Measurements from ENCODE around the gene COL6A2. TPM values are rescaled to one million over a fixed set of nuclear protein-coding genes. Genes with fewer than 3 reads are reported as not detected.
"Not testable (repeated sequence)": the region's sequence is repeated elsewhere in the genome, so short reads cannot be mapped to it uniquely, and the experiment has no call there.

COL6A2 gene
- total RNA-seq, 1 donor: 487 TPM

DNA sequence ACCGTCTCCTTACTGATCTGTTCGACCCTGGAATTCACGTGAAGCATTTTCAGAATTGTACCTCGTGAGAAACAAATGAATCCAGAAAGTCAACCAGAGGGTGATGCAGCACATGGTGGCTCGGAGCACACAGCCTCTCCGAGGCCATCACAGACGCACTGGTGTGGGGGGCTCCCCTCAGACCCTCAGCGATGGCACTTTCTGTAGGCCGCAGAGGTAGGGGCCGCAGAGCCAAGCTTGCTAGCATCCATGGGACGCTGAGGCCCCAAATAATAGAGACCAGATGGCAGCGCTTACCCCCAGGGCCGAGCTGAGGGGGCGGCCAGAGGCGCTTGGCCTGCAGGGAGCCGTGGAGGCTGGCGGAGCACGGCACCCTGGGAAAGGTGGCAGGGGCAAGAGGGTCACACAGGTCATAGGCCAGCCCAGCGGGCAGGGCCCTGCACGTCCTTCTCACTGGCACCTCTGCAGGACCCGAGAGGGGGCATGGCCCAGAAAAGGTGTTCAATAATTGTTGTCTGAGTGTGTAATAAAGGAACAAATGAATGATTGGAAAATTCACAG, 28.1 kb upstream of the COL6A2 start:
- DNase-seq (ENCODE audit: low read depth): no peak

DNA sequence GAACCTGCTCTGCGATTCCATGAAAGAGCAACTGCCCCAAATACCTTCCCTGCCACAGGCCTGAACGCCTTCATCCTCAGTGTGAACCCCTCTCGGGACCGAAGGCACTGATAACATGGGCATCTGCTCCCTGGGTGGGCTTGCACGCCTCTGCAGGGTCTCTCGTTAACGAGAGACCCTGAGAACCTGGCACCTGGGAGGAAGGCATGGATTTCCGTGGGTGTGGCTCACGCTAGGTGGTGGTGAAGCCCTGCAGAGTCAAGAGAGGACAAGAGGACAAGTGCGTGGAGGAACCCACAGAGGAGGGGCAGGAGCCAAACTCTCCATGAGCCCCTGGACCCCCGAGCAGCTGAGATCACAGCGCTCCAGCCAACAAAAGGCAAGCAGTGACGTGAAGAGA, 26.8 kb upstream of the COL6A2 start:
- TF ChIP-seq, protein P1, sequence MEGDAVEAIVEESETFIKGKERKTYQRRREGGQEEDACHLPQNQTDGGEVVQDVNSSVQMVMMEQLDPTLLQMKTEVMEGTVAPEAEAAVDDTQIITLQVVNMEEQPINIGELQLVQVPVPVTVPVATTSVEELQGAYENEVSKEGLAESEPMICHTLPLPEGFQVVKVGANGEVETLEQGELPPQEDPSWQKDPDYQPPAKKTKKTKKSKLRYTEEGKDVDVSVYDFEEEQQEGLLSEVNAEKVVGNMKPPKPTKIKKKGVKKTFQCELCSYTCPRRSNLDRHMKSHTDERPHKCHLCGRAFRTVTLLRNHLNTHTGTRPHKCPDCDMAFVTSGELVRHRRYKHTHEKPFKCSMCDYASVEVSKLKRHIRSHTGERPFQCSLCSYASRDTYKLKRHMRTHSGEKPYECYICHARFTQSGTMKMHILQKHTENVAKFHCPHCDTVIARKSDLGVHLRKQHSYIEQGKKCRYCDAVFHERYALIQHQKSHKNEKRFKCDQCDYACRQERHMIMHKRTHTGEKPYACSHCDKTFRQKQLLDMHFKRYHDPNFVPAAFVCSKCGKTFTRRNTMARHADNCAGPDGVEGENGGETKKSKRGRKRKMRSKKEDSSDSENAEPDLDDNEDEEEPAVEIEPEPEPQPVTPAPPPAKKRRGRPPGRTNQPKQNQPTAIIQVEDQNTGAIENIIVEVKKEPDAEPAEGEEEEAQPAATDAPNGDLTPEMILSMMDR (IDR thresholded peaks at IDR 0.05; ENCODE audit: insufficient read depth, low read depth, low read length): no peak
- no peak overlapping the region for H3K4me3 ChIP-seq (ENCODE audit: low read depth, low read length)
- no peak for DNase-seq (ENCODE audit: low read depth)

More for the DNA sequence above, 28.1 kb upstream of the COL6A2 start:
- H3K4me3 ChIP-seq (ENCODE audit: low read depth, low read length): no peak overlapping the region
- TF ChIP-seq, protein P1 (IDR thresholded peaks at IDR 0.05; ENCODE audit: insufficient read depth, low read depth, low read length): no peak

- not testable (repeated sequence) for H3K4me3 ChIP-seq (ENCODE audit: low read depth, low read length); DNase-seq (ENCODE audit: low read depth)
Observed at GRCh38 chr21:46076724-46077123, 21.2 kb upstream of the COL6A2 start.

GRCh38 chr21:46077674-46078101, 20.2 kb upstream of the COL6A2 start:
- no peak for DNase-seq (ENCODE audit: low read depth)
- TF ChIP-seq, protein P1 (IDR thresholded peaks at IDR 0.05; ENCODE audit: insufficient read depth, low read depth, low read length): no peak
- no peak overlapping the region for H3K4me3 ChIP-seq (ENCODE audit: low read depth, low read length)

- no peak overlapping the region for H3K4me3 ChIP-seq (ENCODE audit: low read depth, low read length)
- no peak for DNase-seq (ENCODE audit: low read depth)
- TF ChIP-seq, protein P1 (IDR thresholded peaks at IDR 0.05; ENCODE audit: insufficient read depth, low read depth, low read length): no peak
Observed at GRCh38 chr21:46078322-46078977, 19.5 kb upstream of the COL6A2 start.

DNA sequence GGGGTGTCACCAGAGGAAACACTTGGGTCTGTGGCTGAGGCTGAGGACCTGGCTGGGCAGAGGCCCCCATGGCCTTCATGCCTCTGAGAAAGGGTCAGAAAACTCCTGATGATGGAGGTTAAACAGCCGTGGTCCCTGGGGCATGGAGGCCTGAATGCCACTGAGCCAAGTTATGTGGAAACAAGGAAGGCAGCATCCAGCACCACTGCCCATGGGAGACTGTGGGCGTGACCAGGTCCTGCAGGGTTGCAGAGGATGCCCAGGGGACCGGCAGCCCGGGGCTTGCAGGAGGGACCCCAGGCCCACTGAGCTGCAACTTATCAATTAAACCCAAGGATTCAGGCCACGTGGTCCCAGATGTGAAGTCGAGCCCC, 18.9 kb upstream of the COL6A2 start:
- TF ChIP-seq, protein P1 (IDR thresholded peaks at IDR 0.05; ENCODE audit: insufficient read depth, low read depth, low read length): no peak
- DNase-seq (ENCODE audit: low read depth): no peak
- H3K4me3 ChIP-seq (ENCODE audit: low read depth, low read length): no peak overlapping the region

GRCh38 chr21:46079352-46080170, 18.4 kb upstream of the COL6A2 start:
- DNase-seq (ENCODE audit: low read depth): peak; percentile 84
- TF ChIP-seq, protein P1 (IDR thresholded peaks at IDR 0.05; ENCODE audit: insufficient read depth, low read depth, low read length): no peak
- H3K4me3 ChIP-seq (ENCODE audit: low read depth, low read length): no peak overlapping the region
